Stimulated activated CD4-positive, alpha-beta T cell treated with anti-CD3 and anti-CD28 coated beads, Interleukin-2, amount 100 ng/mL, for 4 hours (primary cell): ENCODE data around the gene FASTKD2.

Experiments used
- DNase-seq: peaks from one replicate; pipeline ENCODE4 v3.0.0-alpha.2; 2020; ENCODE audit warnings: low read depth

The FASTKD2 gene

GRCh38 chr2:206765242-206766056 is at the start of gene FASTKD2, which contains the start of gene MDH1B:
Gene FASTKD2 (plus strand): TSS chr2:206765606. CDS start chr2:206766694, 1,088 bp downstream.
Gene MDH1B (minus strand): TSS chr2:206765328. CDS start chr2:206765271, 57 bp downstream.
- peak; percentile 74 for DNase-seq

GRCh38 chr2:206716623-206717022 is 48.8 kb upstream of the FASTKD2 start:
- no peak for DNase-seq

- no peak for DNase-seq
These were observed 47.1 kb upstream of the FASTKD2 start, which contains the start of gene DYTN for GRCh38 chr2:206718296-206718695. Gene DYTN (minus strand): TSS chr2:206718396. CDS start chr2:206718279, 117 bp downstream.

- DNase-seq = no peak
These were observed 44.0 kb upstream of the FASTKD2 start for GRCh38 chr2:206721256-206721920.

GRCh38 chr2:206723288-206723687 is 42.1 kb upstream of the FASTKD2 start:
- DNase-seq = no peak

GRCh38 chr2:206727287-206727686 is 38.1 kb upstream of the FASTKD2 start:
- DNase-seq = no peak

- DNase-seq = no peak
These were observed 36.9 kb upstream of the FASTKD2 start for GRCh38 chr2:206728277-206729199.

GRCh38 chr2:206733341-206733740 is 32.1 kb upstream of the FASTKD2 start:
- DNase-seq = no peak

GRCh38 chr2:206736935-206737334 is 28.5 kb upstream of the FASTKD2 start:
- DNase-seq = no peak

- no peak for DNase-seq
These were observed 26.1 kb upstream of the FASTKD2 start for GRCh38 chr2:206739271-206739670.

- no peak for DNase-seq
These were observed 24.6 kb upstream of the FASTKD2 start for GRCh38 chr2:206740800-206741199.

GRCh38 chr2:206756816-206757215 is 8.6 kb upstream of the FASTKD2 start:
- DNase-seq = no peak

GRCh38 chr2:206764673-206765241 is 649 bp upstream of the FASTKD2 start:
- no peak for DNase-seq

GRCh38 chr2:206766057-206766930 is 888 bp downstream of the FASTKD2 start:
- DNase-seq = no peak

GRCh38 chr2:206774871-206775270 is 9.5 kb downstream of the FASTKD2 start:
- DNase-seq = no peak

GRCh38 chr2:206776432-206776831 is 11.0 kb downstream of the FASTKD2 start:
- DNase-seq = no peak

GRCh38 chr2:206780671-206781070 is 15.3 kb downstream of the FASTKD2 start:
- no peak for DNase-seq

GRCh38 chr2:206783718-206784117 is 18.3 kb downstream of the FASTKD2 start:
- no peak for DNase-seq

GRCh38 chr2:206784559-206785353 is 19.4 kb downstream of the FASTKD2 start:
- DNase-seq = no peak
